GM12878 (cell line): ENCODE measurements around the gene HDAC9. TPM values are rescaled to one million over a fixed set of nuclear protein-coding genes. Genes with fewer than 3 reads are reported as not detected.

Experiments used
- CHD1 ChIP-seq: IDR thresholded peaks from 2 replicates; pipeline ENCODE4 v1.6.1; 2012; ENCODE audit warnings: low read depth, low read length, improper control_type of control experiment
- ETV6 ChIP-seq, 2 experiments: fragments of 450-650 bp in 1 of 2; IDR thresholded peaks in 1 of 2; conservative IDR thresholded peaks in 1 of 2; 2 replicates each; pipeline ENCODE4 v1.6.1; 2014; ENCODE audit warnings: antibody characterized with exemption in 1 of 2, borderline replicate concordance in 1 of 2, low read depth in 1 of 2, mild to moderate bottlenecking in 1 of 2, moderate library complexity in 1 of 2
- KDM1A ChIP-seq: fragments of 200-600 bp; sonication (generic); IDR thresholded peaks from 2 replicates; pipeline ENCODE4 v1.6.1; 2016; ENCODE audit warnings: borderline replicate concordance
- POLR2A ChIP-seq: IDR thresholded peaks from 2 replicates; pipeline ENCODE4 v1.6.1; 2011; ENCODE audit warnings: low read depth, mild to moderate bottlenecking, low read length
- RAD51 ChIP-seq: fragments of 450-650 bp; IDR thresholded peaks from 2 replicates; pipeline ENCODE4 v1.6.1; 2016; ENCODE audit warnings: moderate library complexity, mild to moderate bottlenecking, inconsistent platforms
- polyA plus RNA-seq, 11 experiments: library from polyadenylated mRNA; depleted of rRNA in 4 of 11; unstranded in 6 of 11; stranded (reverse) in 5 of 11; fragments of >200 nt; fragmentation: Nextera tagmentation in 4 of 11; fragmentation: Illumina TruSeq in 1 of 11; extraction: Ambion mirVana in 4 of 11; extraction: Trizol in 1 of 11; gene quantifications; 1 replicate in 1 of 11; 2 replicates in 10 of 11; pipeline versions ENCODE4 v1.2.1 to v1.2.3, GENCODE V29; 2011 to 2016; ENCODE audit warnings: inconsistent platforms in 2 of 11, missing spikeins in 2 of 11, low read depth in 1 of 11
- total RNA-seq, 4 experiments: library from RNA; depleted of rRNA in 3 of 4; stranded (reverse); fragments of >200 nt in 3 of 4; fragmentation: Illumina TruSeq in 1 of 4; extraction: Trizol in 1 of 4; gene quantifications; 2 replicates each; pipeline versions ENCODE4 v1.2.1 to v1.2.3, GENCODE V29; 2013 to 2021
- TF ChIP-seq, protein P1 (sequence below): IDR thresholded peaks from 2 replicates; pipeline ENCODE4 v1.6.1; 2012; ENCODE audit warnings: mild to moderate bottlenecking, low read depth, low read length
- TF ChIP-seq, protein P2 (sequence below), 3 experiments: IDR thresholded peaks in 2 of 3; conservative IDR thresholded peaks in 1 of 3; 2 replicates each; pipeline ENCODE4 v1.5.1; 2011; ENCODE audit warnings: low read depth in 3 of 3, low read length in 3 of 3, mild to moderate bottlenecking in 3 of 3, control low read depth in 2 of 3, moderate library complexity in 2 of 3, inconsistent platforms in 1 of 3, mixed read lengths in 1 of 3; ENCODE audit not compliant: control insufficient read depth in 2 of 3, insufficient read depth in 1 of 3; ENCODE audit errors: extremely low read depth in 1 of 3
- TF ChIP-seq, protein P3 (sequence below): fragments of 450-650 bp; IDR thresholded peaks from 2 replicates; pipeline ENCODE4 v1.6.1; 2016; ENCODE audit warnings: mild to moderate bottlenecking

HDAC9 gene
- total and polyA plus RNA-seq, 10 of the 15 experiments (the other 5 are each of a cell fraction or from before 2014, with no cell fraction given), result 0.73 to 12.8 (median 0.92) TPM

DNA sequence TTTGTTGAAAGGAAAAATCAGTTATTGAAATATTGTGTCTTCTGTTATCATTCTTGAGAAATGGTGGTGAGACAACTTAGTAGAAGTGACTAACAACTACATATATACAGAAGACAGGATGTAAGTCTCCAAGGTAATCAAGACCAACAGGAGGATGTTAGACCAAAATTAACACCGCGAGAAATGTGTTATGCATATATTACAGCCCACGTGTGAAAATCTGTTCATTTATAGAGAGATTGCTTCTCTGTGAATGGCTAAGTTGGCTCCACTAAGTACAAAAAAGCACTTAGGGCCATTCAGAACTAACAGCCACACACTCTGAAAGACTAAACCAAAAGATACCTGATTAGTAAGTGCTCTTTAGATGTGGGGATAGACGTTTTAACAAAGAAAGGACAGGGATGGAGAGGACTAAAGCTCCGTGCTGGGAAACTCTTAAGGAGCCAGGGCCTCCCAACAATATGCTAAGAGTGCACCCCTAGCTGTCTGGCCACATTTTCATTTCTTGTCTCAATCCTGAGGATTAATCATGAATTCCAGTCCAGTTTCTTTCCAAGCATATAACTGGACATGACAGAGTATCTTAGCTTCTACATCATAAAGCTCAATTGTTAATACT lies 26.5 kb downstream of the HDAC9 start (continued):
- TF ChIP-seq, protein P1, sequence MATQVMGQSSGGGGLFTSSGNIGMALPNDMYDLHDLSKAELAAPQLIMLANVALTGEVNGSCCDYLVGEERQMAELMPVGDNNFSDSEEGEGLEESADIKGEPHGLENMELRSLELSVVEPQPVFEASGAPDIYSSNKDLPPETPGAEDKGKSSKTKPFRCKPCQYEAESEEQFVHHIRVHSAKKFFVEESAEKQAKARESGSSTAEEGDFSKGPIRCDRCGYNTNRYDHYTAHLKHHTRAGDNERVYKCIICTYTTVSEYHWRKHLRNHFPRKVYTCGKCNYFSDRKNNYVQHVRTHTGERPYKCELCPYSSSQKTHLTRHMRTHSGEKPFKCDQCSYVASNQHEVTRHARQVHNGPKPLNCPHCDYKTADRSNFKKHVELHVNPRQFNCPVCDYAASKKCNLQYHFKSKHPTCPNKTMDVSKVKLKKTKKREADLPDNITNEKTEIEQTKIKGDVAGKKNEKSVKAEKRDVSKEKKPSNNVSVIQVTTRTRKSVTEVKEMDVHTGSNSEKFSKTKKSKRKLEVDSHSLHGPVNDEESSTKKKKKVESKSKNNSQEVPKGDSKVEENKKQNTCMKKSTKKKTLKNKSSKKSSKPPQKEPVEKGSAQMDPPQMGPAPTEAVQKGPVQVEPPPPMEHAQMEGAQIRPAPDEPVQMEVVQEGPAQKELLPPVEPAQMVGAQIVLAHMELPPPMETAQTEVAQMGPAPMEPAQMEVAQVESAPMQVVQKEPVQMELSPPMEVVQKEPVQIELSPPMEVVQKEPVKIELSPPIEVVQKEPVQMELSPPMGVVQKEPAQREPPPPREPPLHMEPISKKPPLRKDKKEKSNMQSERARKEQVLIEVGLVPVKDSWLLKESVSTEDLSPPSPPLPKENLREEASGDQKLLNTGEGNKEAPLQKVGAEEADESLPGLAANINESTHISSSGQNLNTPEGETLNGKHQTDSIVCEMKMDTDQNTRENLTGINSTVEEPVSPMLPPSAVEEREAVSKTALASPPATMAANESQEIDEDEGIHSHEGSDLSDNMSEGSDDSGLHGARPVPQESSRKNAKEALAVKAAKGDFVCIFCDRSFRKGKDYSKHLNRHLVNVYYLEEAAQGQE, result no peak
- TF ChIP-seq ETV6 (conservative IDR thresholded peaks at IDR 0.05 in 1 of 2, IDR thresholded peaks at IDR 0.05 in 1 of 2; ENCODE audit: borderline replicate concordance in 1 of 2, low read depth in 1 of 2), result no peak
- TF ChIP-seq, protein P2, sequence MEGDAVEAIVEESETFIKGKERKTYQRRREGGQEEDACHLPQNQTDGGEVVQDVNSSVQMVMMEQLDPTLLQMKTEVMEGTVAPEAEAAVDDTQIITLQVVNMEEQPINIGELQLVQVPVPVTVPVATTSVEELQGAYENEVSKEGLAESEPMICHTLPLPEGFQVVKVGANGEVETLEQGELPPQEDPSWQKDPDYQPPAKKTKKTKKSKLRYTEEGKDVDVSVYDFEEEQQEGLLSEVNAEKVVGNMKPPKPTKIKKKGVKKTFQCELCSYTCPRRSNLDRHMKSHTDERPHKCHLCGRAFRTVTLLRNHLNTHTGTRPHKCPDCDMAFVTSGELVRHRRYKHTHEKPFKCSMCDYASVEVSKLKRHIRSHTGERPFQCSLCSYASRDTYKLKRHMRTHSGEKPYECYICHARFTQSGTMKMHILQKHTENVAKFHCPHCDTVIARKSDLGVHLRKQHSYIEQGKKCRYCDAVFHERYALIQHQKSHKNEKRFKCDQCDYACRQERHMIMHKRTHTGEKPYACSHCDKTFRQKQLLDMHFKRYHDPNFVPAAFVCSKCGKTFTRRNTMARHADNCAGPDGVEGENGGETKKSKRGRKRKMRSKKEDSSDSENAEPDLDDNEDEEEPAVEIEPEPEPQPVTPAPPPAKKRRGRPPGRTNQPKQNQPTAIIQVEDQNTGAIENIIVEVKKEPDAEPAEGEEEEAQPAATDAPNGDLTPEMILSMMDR (IDR thresholded peaks at IDR 0.05 in 2 of 3, conservative IDR thresholded peaks at IDR 0.05 in 1 of 3; ENCODE audit: control insufficient read depth in 2 of 3, extremely low read depth in 1 of 3, insufficient read depth in 1 of 3, low read depth in 3 of 3, low read length in 3 of 3), result no peak
- no peak for TF ChIP-seq POLR2A
- no peak for TF ChIP-seq CHD1
- TF ChIP-seq, protein P3, sequence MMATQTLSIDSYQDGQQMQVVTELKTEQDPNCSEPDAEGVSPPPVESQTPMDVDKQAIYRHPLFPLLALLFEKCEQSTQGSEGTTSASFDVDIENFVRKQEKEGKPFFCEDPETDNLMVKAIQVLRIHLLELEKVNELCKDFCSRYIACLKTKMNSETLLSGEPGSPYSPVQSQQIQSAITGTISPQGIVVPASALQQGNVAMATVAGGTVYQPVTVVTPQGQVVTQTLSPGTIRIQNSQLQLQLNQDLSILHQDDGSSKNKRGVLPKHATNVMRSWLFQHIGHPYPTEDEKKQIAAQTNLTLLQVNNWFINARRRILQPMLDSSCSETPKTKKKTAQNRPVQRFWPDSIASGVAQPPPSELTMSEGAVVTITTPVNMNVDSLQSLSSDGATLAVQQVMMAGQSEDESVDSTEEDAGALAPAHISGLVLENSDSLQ, result no peak
- no peak for TF ChIP-seq RAD51
- no peak for TF ChIP-seq KDM1A
